Mesendoderm (in vitro differentiated cells): ENCODE measurements around the gene CAV1. TPM values are rescaled to one million over a fixed set of nuclear protein-coding genes. Genes with fewer than 3 reads are reported as not detected.

Experiments used
- DNase-seq: peaks from one replicate; pipeline ENCODE4 v3.0.0; 2013
- H2AK5ac ChIP-seq: 2 replicates; pipeline ENCODE4 v1.6.1; 2013; ENCODE audit warnings: low read length, inconsistent platforms
- H2BK120ac ChIP-seq: 2 replicates; pipeline ENCODE4 v1.6.1; 2013; ENCODE audit warnings: low read depth, mild to moderate bottlenecking, low read length, moderate library complexity, mixed read lengths
- H2BK15ac ChIP-seq: replicated peaks from 2 replicates; pipeline ENCODE4 v1.6.1; 2013; ENCODE audit warnings: low read depth, mild to moderate bottlenecking, moderate library complexity
- H2BK5ac ChIP-seq: 2 replicates; pipeline ENCODE4 v1.6.1; 2013; ENCODE audit warnings: low read length, inconsistent platforms
- H3K18ac ChIP-seq: 2 replicates; pipeline ENCODE4 v1.6.1; 2013; ENCODE audit warnings: mild to moderate bottlenecking, low read length, mixed read lengths
- H3K23ac ChIP-seq: one replicate; pipeline ENCODE4 v1.6.1; 2013; ENCODE audit warnings: low read length
- H3K27ac ChIP-seq: 2 replicates; pipeline ENCODE4 v1.5.1; 2013; ENCODE audit warnings: low read depth, mild to moderate bottlenecking, inconsistent platforms, low read length, moderate library complexity
- H3K27me3 ChIP-seq: 2 replicates; pipeline ENCODE4 v1.6.1; 2013; ENCODE audit warnings: low read length, control low read depth, mild to moderate bottlenecking, inconsistent platforms; ENCODE audit not compliant: insufficient read depth, poor library complexity
- H3K36me3 ChIP-seq: 2 replicates; pipeline ENCODE4 v1.6.1; 2013; ENCODE audit warnings: low read length, inconsistent platforms; ENCODE audit not compliant: control insufficient read depth, insufficient read depth
- H3K4ac ChIP-seq: one replicate; pipeline ENCODE4 v1.6.1; 2013; ENCODE audit warnings: low read depth, mild to moderate bottlenecking, low read length, moderate library complexity
- H3K4me1 ChIP-seq: 2 replicates; pipeline ENCODE4 v1.6.1; 2013; ENCODE audit warnings: low read depth, low read length, inconsistent platforms; ENCODE audit not compliant: control insufficient read depth
- H3K4me2 ChIP-seq: 2 replicates; pipeline ENCODE4 v1.6.1; 2013; ENCODE audit warnings: low read length
- H3K4me3 ChIP-seq: 2 replicates; pipeline ENCODE4 v1.5.1; 2013; ENCODE audit warnings: mild to moderate bottlenecking, low read length
- H3K56ac ChIP-seq: one replicate; pipeline ENCODE4 v1.6.1; 2013; ENCODE audit warnings: low read length
- H3K79me1 ChIP-seq: 2 replicates; pipeline ENCODE4 v1.6.1; 2013; ENCODE audit warnings: low read length, inconsistent platforms
- H3K79me2 ChIP-seq: 2 replicates; pipeline ENCODE4 v1.6.1; 2013; ENCODE audit warnings: mild to moderate bottlenecking, low read length; ENCODE audit not compliant: control insufficient read depth, insufficient read depth
- H3K9ac ChIP-seq: 2 replicates; pipeline ENCODE4 v1.6.1; 2013; ENCODE audit warnings: low read length, inconsistent platforms
- H4K5ac ChIP-seq: one replicate; pipeline ENCODE4 v1.6.1; 2013; ENCODE audit warnings: low read length
- H4K8ac ChIP-seq: one replicate; pipeline ENCODE4 v1.6.1; 2013; ENCODE audit warnings: low read depth, mild to moderate bottlenecking, control low read depth, low read length, moderate library complexity
- WGBS: extraction: QIAGEN DNeasy Blood & Tissue Kit; methylation state at CpG from one replicate; pipeline ENCODE4 v1.1.7; 2013; ENCODE audit warnings: low lambda C conversion rate, missing lambda C conversion rate; ENCODE audit not compliant: insufficient coverage; ENCODE audit errors: extremely low coverage; 5-methylcytosine and 5-hydroxymethylcytosine counted together
- small RNA-seq: library from polyadenylated mRNA; stranded (forward); fragments of <200 nt; extraction: miRNeasy Mini kit (QIAGEN cat#:217004); gene quantifications from one replicate; pipeline ENCODE3, GENCODE V24; 2013; ENCODE audit not compliant: insufficient read depth

The CAV1 gene

GRCh38 chr7:116601426-116601825 is 76.6 kb downstream of the CAV1 start:
- Histone ChIP-seq H3K18ac (no peak overlapping the region), H2AK5ac (no peak overlapping the region), H3K9ac (no peak overlapping the region), H3K27ac (no peak overlapping the region), H3K4me1 (no peaks in the 10 kb centered on the region), H3K36me3 (no peaks in the 10 kb centered on the region), H3K4me2 (no peak overlapping the region), H3K79me2 (no peaks in the 10 kb centered on the region), H2BK15ac (no peak overlapping the region), H3K27me3 (no peaks in the 10 kb centered on the region), H2BK120ac (no peak overlapping the region), H3K23ac (no peak overlapping the region), H4K5ac (no peak overlapping the region), H3K4me3 (no peak overlapping the region), H2BK5ac (no peak overlapping the region), H4K8ac (no peak overlapping the region), H3K56ac (no peak overlapping the region), H3K79me1 (no peaks in the 10 kb centered on the region), H3K4ac (no peak overlapping the region)
- no peak for DNase-seq
- no CpG with 5 or more reads among the region's 2 CpGs for WGBS

GRCh38 chr7:116607299-116607698 is 82.5 kb downstream of the CAV1 start:
- no peak overlapping the region for H2AK5ac ChIP-seq
- H4K8ac ChIP-seq, result no peak overlapping the region
- no peaks in the 10 kb centered on the region for H3K79me1 ChIP-seq
- H3K4ac ChIP-seq, result no peak overlapping the region
- H4K5ac ChIP-seq, result no peak overlapping the region
- H3K9ac ChIP-seq, result no peak overlapping the region
- no peak overlapping the region for H3K4me3 ChIP-seq
- no peak for DNase-seq
- no peaks in the 10 kb centered on the region for H3K79me2 ChIP-seq
- H3K36me3 ChIP-seq, result no peaks in the 10 kb centered on the region
- WGBS, result no CpG with 5 or more reads among the region's 2 CpGs
- H3K56ac ChIP-seq, result no peak overlapping the region
- no peak overlapping the region for H2BK120ac ChIP-seq
- no peak overlapping the region for H2BK15ac ChIP-seq
- no peak overlapping the region for H2BK5ac ChIP-seq
- H3K27me3 ChIP-seq, result no peaks in the 10 kb centered on the region
- no peaks in the 10 kb centered on the region for H3K4me1 ChIP-seq
- no peak overlapping the region for H3K23ac ChIP-seq
- no peak overlapping the region for H3K18ac ChIP-seq
- H3K27ac ChIP-seq, result no peak overlapping the region
- no peak overlapping the region for H3K4me2 ChIP-seq

- Histone ChIP-seq H3K4me2 (no peak overlapping the region), H3K23ac (no peak overlapping the region), H3K27ac (no peak overlapping the region), H3K79me2 (no peaks in the 10 kb centered on the region), H4K5ac (no peak overlapping the region), H3K36me3 (no peaks in the 10 kb centered on the region), H3K27me3 (no peaks in the 10 kb centered on the region), H2BK5ac (no peak overlapping the region), H2BK120ac (no peak overlapping the region), H2AK5ac (no peak overlapping the region), H3K9ac (no peak overlapping the region), H3K4me3 (no peak overlapping the region), H2BK15ac (no peak overlapping the region), H3K79me1 (no peaks in the 10 kb centered on the region), H3K56ac (no peak overlapping the region), H4K8ac (no peak overlapping the region), H3K4ac (no peak overlapping the region), H3K18ac (no peak overlapping the region), H3K4me1 (no peaks in the 10 kb centered on the region)
- WGBS, result no CpG with 5 or more reads among the region's 2 CpGs
- DNase-seq, result no peak
Observed at GRCh38 chr7:116610210-116610609, 85.4 kb downstream of the CAV1 start.

DNA sequence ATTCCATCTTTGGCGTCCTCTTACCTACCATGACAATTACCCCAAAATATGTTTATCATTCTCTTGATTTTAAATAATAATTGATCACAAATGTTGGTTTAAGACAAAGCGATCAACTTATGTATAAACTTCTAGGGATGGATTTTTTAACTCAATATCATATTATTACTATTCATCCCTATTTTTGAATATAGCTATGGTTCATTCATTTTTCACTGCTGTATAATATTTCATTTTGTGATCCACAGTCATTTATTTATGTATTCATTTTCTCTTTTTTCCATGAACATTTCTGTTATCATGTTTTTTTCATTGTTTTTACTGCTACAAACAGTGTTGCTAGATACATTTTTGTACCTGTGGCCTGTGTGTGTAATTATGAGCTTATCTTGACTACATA is 85.9 kb downstream of the CAV1 start:
- no CpG with 5 or more reads among the region's 2 CpGs for WGBS
- H3K36me3 ChIP-seq, result no peaks in the 10 kb centered on the region
- no peak overlapping the region for H3K4ac ChIP-seq
- no peaks in the 10 kb centered on the region for H3K27me3 ChIP-seq
- no peak overlapping the region for H3K4me2 ChIP-seq
- no peaks in the 10 kb centered on the region for H3K79me2 ChIP-seq
- H2BK15ac ChIP-seq, result no peak overlapping the region
- no peak overlapping the region for H2AK5ac ChIP-seq
- no peaks in the 10 kb centered on the region for H3K4me1 ChIP-seq
- no peak overlapping the region for H3K18ac ChIP-seq
- no peak overlapping the region for H2BK5ac ChIP-seq
- no peak overlapping the region for H3K9ac ChIP-seq
- no peak overlapping the region for H3K56ac ChIP-seq
- no peak overlapping the region for H3K27ac ChIP-seq
- no peak overlapping the region for H4K5ac ChIP-seq
- no peak overlapping the region for H4K8ac ChIP-seq
- no peak overlapping the region for H3K23ac ChIP-seq
- H3K79me1 ChIP-seq, result no peaks in the 10 kb centered on the region
- no peak overlapping the region for H2BK120ac ChIP-seq
- no peak overlapping the region for H3K4me3 ChIP-seq
- no peak for DNase-seq

Small RNA genes within 50 kb of the gene (small RNA-seq; reads per million reads assigned to genes)
- gene AC006159.2, result not detected
